Loucy (cell line): ENCODE data around the gene EPB41L1.

Source experiments
- H2AFZ ChIP-seq: fragments of 200-600 bp; sonication (generic); 2 replicates; pipeline ENCODE4 v1.6.0; 2016; ENCODE audit warnings: antibody characterized with exemption, mild to moderate bottlenecking, low read length, moderate library complexity
- H3F3A ChIP-seq: fragments of 200-600 bp; 2 replicates; pipeline ENCODE4 v1.6.0; 2016; ENCODE audit warnings: antibody characterized with exemption, low read depth, mild to moderate bottlenecking
- H3K27me3 ChIP-seq: fragments of 200-600 bp; sonication (generic); 2 replicates; pipeline ENCODE4 v1.6.1; 2014; ENCODE audit warnings: low read length, mild to moderate bottlenecking; ENCODE audit not compliant: insufficient read depth, poor library complexity, severe bottlenecking
- H3K36me3 ChIP-seq: fragments of 200-600 bp; sonication (generic); 2 replicates; pipeline ENCODE4 v1.6.1; 2016; ENCODE audit warnings: low read length; ENCODE audit not compliant: insufficient read depth
- H3K4me1 ChIP-seq: fragments of 200-600 bp; sonication (generic); 2 replicates; pipeline ENCODE4 v1.5.1; 2014; ENCODE audit warnings: low read length, mild to moderate bottlenecking; ENCODE audit not compliant: insufficient read depth, poor library complexity, severe bottlenecking
- H3K4me2 ChIP-seq: fragments of 200-600 bp; sonication (generic); 2 replicates; pipeline ENCODE4 v1.6.0; 2014; ENCODE audit warnings: antibody characterized with exemption, low read length, low read depth, mild to moderate bottlenecking; ENCODE audit not compliant: poor library complexity, severe bottlenecking
- H3K4me3 ChIP-seq: fragments of 200-600 bp; sonication (generic); 2 replicates; pipeline ENCODE4 v1.5.1; 2014; ENCODE audit warnings: low read length, mild to moderate bottlenecking, mixed read lengths; ENCODE audit not compliant: poor library complexity, severe bottlenecking
- H3K79me2 ChIP-seq: fragments of 200-600 bp; sonication (generic); 2 replicates; pipeline ENCODE4 v1.6.1; 2014; ENCODE audit warnings: low read length; ENCODE audit not compliant: insufficient read depth
- H3K9ac ChIP-seq: fragments of 200-600 bp; sonication (generic); 2 replicates; pipeline ENCODE4 v1.6.0; 2014; ENCODE audit warnings: mild to moderate bottlenecking, low read depth, low read length, moderate library complexity; ENCODE audit not compliant: poor library complexity, severe bottlenecking
- H3K9me2 ChIP-seq: fragments of 200-600 bp; sonication (generic); replicated peaks from 2 replicates; pipeline ENCODE4 v1.6.1; 2016; ENCODE audit warnings: low read depth, low read length, mixed read lengths
- H3K9me3 ChIP-seq: fragments of 200-600 bp; sonication (generic); 2 replicates; pipeline ENCODE4 v1.6.1; 2014; ENCODE audit warnings: mild to moderate bottlenecking, antibody characterized with exemption, low read length, low read depth; ENCODE audit not compliant: insufficient read depth
- H4K20me1 ChIP-seq: fragments of 200-600 bp; sonication (generic); 2 replicates; pipeline ENCODE4 v1.6.0; 2014; ENCODE audit warnings: antibody characterized with exemption, low read length, mild to moderate bottlenecking; ENCODE audit not compliant: insufficient read depth, poor library complexity, severe bottlenecking
- EZH2phosphoT487 ChIP-seq: fragments of 200-600 bp; IDR thresholded peaks from 2 replicates; pipeline ENCODE4 v1.6.1; 2018; ENCODE audit warnings: antibody characterized with exemption, mild to moderate bottlenecking, moderate library complexity, borderline replicate concordance
- TF ChIP-seq, protein P1 (sequence below): fragments of 200-600 bp; sonication (generic); conservative IDR thresholded peaks from 2 replicates; pipeline ENCODE4 v1.5.1; 2014; ENCODE audit warnings: mild to moderate bottlenecking, antibody characterized with exemption, low read length

Gene EPB41L1

GRCh38 chr20:36141310-36141709 is 13.2 kb upstream of the EPB41L1 start:
- Histone ChIP-seq H3K4me1 (no peaks in the 10 kb centered on the region), H4K20me1 (no peaks in the 10 kb centered on the region), H3K9ac (no peak overlapping the region), H3K4me2 (no peak overlapping the region), H3F3A (no peaks in the 10 kb centered on the region), H3K27me3 (no peaks in the 10 kb centered on the region), H3K79me2 (no peaks in the 10 kb centered on the region), H3K36me3 (no peaks in the 10 kb centered on the region), H3K9me3 (no peaks in the 10 kb centered on the region), H3K4me3 (no peak overlapping the region), H3K9me2 (no peaks in the 10 kb centered on the region), H2AFZ (no peak overlapping the region)
- TF ChIP-seq, protein P1, sequence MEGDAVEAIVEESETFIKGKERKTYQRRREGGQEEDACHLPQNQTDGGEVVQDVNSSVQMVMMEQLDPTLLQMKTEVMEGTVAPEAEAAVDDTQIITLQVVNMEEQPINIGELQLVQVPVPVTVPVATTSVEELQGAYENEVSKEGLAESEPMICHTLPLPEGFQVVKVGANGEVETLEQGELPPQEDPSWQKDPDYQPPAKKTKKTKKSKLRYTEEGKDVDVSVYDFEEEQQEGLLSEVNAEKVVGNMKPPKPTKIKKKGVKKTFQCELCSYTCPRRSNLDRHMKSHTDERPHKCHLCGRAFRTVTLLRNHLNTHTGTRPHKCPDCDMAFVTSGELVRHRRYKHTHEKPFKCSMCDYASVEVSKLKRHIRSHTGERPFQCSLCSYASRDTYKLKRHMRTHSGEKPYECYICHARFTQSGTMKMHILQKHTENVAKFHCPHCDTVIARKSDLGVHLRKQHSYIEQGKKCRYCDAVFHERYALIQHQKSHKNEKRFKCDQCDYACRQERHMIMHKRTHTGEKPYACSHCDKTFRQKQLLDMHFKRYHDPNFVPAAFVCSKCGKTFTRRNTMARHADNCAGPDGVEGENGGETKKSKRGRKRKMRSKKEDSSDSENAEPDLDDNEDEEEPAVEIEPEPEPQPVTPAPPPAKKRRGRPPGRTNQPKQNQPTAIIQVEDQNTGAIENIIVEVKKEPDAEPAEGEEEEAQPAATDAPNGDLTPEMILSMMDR = peak; percentile 40; the same call in 1 of the 2 replicates
- no peak for TF ChIP-seq EZH2phosphoT487

DNA sequence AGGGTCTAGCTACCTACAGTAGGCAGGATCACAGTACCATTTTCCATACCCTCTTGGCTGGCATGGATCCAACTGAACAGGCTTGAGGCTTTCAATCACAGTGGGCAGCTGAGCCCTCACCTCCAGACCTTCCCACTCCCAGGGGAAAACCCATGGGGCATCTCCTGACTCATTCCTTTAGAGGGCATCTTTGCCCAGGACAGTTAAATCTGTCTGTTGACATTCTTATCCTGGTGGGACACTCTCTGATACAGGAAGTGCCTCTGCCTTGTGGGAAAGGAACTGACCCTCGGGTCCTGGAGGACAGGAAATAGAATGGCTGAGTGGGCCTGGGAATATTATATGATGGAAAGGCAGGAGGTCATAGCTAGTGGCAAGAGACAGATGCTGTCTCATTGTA is 10.2 kb upstream of the EPB41L1 start:
- Histone ChIP-seq H3K9me3 (no peaks in the 10 kb centered on the region), H3K79me2 (no peaks in the 10 kb centered on the region), H3K9ac (no peak overlapping the region), H3K36me3 (no peaks in the 10 kb centered on the region), H3K4me1 (no peaks in the 10 kb centered on the region), H3K27me3 (no peaks in the 10 kb centered on the region), H4K20me1 (no peaks in the 10 kb centered on the region), H3K9me2 (no peaks in the 10 kb centered on the region), H3K4me2 (no peak overlapping the region), H2AFZ (no peak overlapping the region), H3F3A (no peaks in the 10 kb centered on the region), H3K4me3 (no peak overlapping the region)
- TF ChIP-seq EZH2phosphoT487 = no peak
- TF ChIP-seq, protein P1 = no peak

DNA sequence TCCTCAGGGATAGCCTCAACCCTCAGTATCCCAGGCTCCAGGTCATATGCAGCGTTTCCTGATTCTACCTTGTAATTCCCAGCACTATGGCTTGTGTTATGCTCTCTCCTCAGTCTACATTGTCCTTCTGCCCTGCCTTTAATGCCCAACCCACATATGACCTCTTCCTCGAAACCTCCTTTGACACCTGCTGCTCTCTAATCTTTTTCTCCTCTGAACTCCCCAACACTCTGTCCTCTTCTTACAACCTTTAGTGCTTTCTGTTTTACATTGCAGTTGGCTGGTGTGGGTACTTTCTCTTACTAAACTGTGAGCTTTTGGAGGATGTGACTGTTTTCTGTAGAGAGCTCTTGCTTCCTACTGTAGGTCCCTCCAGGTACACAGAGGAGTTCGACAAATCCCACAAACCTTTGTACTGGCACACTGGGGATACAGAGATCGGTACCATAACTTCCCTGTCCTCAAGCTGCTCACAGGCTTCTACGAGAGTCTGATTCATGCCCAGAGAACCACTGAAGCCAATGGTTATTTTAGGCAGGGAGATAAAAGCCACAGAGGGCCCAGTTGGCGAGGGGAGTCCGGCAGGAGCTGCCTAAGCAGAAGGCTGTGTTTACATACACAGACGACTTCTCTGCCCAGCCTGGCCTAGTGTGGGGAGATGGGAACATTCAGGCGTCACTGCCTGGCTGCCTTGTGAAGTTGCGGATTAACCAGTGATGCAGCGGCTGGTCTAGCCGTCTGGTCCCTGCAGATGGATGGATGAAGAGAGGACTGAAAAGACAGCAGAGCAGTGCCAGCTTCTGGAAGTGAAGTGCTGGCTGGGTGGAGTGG is 8.4 kb upstream of the EPB41L1 start:
- no peaks in the 10 kb centered on the region for H3K9me2 ChIP-seq
- H3F3A ChIP-seq = no peaks in the 10 kb centered on the region
- no peaks in the 10 kb centered on the region for H3K9me3 ChIP-seq
- H3K4me1 ChIP-seq = no peaks in the 10 kb centered on the region
- H3K4me3 ChIP-seq = no peak overlapping the region
- no peaks in the 10 kb centered on the region for H4K20me1 ChIP-seq
- no peak overlapping the region for H3K4me2 ChIP-seq
- H3K36me3 ChIP-seq = no peaks in the 10 kb centered on the region
- H2AFZ ChIP-seq = no peak overlapping the region
- H3K9ac ChIP-seq = no peak overlapping the region
- no peaks in the 10 kb centered on the region for H3K79me2 ChIP-seq
- TF ChIP-seq, protein P1 = no peak
- TF ChIP-seq EZH2phosphoT487 = no peak
- H3K27me3 ChIP-seq = no peaks in the 10 kb centered on the region
